ENCODE data around the gene OR52K1. TPM values are rescaled to one million over a fixed set of nuclear protein-coding genes. Genes with fewer than 3 reads are reported as not detected.

Gene OR52K1
- total RNA-seq, 1 donor from 2014 or later, result not detected

DNA sequence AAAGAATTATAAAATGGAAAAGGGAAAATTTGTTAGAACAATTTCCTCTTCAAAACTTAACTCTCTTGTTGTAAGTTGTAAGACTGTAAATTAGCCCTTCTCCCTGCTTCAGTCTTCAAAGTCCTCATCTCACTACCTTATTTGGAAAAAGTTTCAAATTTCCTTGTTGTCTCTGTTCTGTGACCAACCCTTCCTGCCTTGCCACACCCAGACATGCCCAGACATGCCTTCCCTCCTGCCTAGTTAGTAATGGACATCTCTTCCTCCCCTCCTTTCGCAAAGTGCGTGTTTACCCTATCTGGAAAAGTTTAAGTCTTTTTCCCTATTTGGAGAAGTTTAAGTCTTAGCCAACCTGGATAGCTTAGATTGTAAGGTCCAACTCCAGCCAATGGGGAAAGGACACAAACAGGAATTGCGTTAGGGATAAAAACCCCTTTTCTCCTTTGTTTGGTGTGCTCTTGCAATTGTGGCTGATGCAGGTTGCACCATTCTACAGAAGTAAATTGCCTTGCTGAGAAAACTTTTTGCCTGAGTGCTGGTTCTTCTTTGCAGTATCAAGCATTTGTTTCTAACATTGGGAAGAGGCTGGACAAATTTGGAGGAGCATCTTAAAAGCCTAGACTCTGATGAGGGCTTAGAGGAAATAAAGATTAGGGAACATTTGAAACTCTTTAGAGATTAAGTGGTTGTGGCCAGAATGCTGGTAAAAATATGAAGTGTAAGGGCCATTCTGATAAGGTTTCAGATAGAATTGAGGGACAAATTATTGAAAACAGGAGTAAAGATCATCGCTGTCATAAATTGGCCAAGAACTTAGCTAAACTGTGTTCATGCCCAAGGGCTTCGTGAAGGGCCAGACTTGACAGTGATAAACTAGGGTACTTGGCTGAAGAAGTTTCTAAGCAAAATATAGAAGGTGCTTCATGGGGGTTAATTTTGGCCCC is 18.0 kb upstream of the OR52K1 start:
- DNase-seq (ENCODE audit: low read depth), result peak; percentile 73
- Histone ChIP-seq H3K27me3 (ENCODE audit: control insufficient read depth, insufficient read depth, low read length) (no peaks in the 10 kb centered on the region), H3K4me3 (ENCODE audit: low read depth, low read length) (no peak overlapping the region), H3K36me3 (ENCODE audit: control insufficient read depth, insufficient read depth, low read length) (no peaks in the 10 kb centered on the region)
- FAIRE-seq, result no peak
- no peak for TF ChIP-seq CTCF (IDR thresholded peaks at IDR 0.05; ENCODE audit: insufficient read depth, low read length, severe bottlenecking)

DNA sequence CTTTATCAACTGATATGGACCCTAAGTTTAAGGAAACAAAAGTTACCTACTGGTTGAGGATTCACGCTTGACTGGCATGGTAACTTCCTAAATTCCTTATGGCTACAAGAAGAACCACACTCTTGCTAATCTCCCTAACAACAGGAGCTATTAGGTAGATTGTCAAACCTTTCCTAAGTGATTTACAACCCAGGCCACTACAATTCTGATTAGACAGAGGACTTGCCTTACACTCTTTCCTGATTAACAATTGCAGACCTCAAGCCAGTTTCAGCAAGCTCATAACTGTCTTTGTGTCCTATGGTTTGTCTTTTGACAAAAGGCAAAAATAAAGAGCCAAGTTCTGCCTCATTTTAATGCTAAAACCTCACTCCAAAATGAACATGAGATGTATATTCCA is 17.0 kb upstream of the OR52K1 start:
- H3K27me3 ChIP-seq (ENCODE audit: control insufficient read depth, insufficient read depth, low read length), result no peaks in the 10 kb centered on the region
- H3K36me3 ChIP-seq (ENCODE audit: control insufficient read depth, insufficient read depth, low read length), result no peaks in the 10 kb centered on the region
- no peak for DNase-seq (ENCODE audit: low read depth)
- no peak for FAIRE-seq
- no peak overlapping the region for H3K4me3 ChIP-seq (ENCODE audit: low read depth, low read length)
- TF ChIP-seq CTCF (IDR thresholded peaks at IDR 0.05; ENCODE audit: insufficient read depth, low read length, severe bottlenecking), result no peak

DNA sequence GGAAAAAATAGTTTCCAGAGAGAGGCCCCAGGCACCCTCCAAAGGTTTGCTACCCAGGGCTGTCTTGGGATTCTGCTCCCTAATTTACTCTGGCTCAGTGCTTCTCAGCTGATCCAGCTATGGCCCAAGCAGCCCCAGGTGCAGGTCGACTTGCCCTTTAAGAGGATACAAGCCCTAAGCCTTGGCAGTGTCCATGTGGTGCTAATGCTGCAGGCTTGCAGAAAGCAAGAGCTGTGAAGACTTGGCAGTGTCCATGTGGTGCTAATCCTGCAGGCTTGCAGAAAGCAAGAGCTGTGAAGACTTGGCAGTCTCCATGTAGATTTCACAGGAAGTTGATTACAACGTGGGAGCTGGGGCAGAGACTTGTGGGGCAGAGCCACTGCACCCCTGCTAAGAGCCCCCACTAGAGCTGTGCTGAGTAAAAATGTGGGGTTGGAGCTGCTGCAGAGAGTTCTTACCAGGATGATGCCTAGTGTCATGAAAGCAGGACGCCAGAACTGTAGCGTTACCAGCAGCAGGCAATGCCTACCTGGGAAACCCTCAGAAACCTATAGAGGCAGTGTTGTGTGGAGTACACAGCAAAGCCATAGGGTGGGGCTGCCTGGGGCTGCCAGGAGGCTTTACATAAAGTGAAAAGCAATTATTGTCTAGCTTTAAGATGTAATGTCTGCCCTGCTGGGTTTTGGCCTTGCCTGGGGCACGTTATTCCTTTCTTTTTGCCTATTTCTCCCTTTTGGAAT is 16.1 kb upstream of the OR52K1 start:
- no peaks in the 10 kb centered on the region for H3K27me3 ChIP-seq (ENCODE audit: control insufficient read depth, insufficient read depth, low read length)
- H3K4me3 ChIP-seq (ENCODE audit: low read depth, low read length), result no peak overlapping the region
- FAIRE-seq (no peak), DNase-seq (ENCODE audit: low read depth) (no peak)
- no peak for TF ChIP-seq CTCF (IDR thresholded peaks at IDR 0.05; ENCODE audit: insufficient read depth, low read length, severe bottlenecking)
- H3K36me3 ChIP-seq (ENCODE audit: control insufficient read depth, insufficient read depth, low read length), result no peaks in the 10 kb centered on the region

DNA sequence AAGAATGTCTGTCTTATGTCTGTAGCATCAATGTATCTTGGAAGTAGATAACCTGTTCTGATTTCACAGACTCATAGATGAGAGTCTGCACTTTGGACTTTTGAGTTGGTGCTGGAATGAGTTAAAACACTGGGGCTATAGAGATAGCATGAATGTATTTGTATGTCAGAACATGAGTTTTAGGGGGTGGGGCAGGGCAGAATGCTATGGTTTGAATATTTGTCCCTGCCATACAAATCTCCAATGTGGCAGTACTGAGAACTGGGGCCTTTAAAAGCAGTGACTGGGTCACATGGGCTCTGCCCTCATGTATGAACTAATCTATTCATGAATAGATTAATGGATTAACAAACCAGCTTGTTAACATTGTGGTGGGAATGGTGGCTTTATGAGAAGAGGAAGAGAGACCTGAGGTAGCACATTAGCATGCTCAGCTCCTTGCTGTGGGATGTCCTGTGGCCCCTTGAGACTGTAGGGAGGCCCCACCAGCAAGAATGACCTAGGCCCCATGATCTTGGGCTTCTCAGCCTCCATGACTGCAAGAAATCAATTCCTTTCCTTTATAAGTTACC is 15.5 kb upstream of the OR52K1 start:
- FAIRE-seq, result no peak
- no peak for TF ChIP-seq CTCF (IDR thresholded peaks at IDR 0.05; ENCODE audit: insufficient read depth, low read length, severe bottlenecking)
- H3K27me3 ChIP-seq (ENCODE audit: control insufficient read depth, insufficient read depth, low read length), result no peaks in the 10 kb centered on the region
- no peak overlapping the region for H3K4me3 ChIP-seq (ENCODE audit: low read depth, low read length)
- DNase-seq (ENCODE audit: low read depth), result no peak
- no peaks in the 10 kb centered on the region for H3K36me3 ChIP-seq (ENCODE audit: control insufficient read depth, insufficient read depth, low read length)

DNA sequence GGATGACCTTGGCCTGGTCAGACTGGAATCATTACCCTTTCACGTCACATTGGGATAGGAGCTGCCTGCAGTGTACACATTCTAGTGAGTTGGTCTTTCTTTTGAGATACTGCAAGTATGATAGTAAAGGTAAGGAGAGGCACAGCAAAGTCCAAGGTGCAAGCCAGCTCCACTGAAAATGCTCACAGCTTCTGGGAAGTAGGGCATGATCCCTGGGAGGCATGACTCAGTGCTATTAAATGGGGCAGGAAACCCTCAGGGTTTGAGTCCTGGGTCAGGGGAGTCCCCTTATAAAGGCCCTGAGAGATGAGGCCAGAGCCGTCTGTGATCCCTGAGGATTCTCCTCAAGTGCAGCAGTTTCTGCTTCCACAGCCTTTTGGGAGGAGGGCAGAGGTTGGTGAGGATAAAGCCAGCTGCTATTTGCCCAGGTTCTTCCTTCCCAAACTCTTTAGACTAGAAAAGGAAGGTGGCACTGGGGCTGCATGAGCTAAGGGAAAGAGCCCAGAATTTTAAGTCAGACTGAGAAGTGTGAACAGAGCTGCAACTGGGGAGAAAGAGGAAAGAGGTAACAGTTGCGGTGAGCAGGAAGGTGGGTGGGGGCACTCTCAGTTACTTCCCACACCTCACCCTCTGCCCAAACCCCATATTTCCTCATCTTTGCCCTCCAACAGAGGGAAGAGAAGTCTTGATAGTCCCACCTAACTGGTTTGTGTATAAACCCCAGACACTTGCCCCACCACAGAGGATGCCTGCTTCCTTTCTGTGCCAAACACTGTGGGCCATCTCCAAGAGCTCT is 14.4 kb upstream of the OR52K1 start:
- TF ChIP-seq CTCF (IDR thresholded peaks at IDR 0.05; ENCODE audit: insufficient read depth, low read length, severe bottlenecking), result no peak
- Histone ChIP-seq H3K4me3 (ENCODE audit: low read depth, low read length) (no peak overlapping the region), H3K27me3 (ENCODE audit: control insufficient read depth, insufficient read depth, low read length) (no peaks in the 10 kb centered on the region), H3K36me3 (ENCODE audit: control insufficient read depth, insufficient read depth, low read length) (no peaks in the 10 kb centered on the region)
- no peak for FAIRE-seq
- DNase-seq (ENCODE audit: low read depth), result no peak
